Transverse colon (tissue), 4 donors: Measurements from ENCODE around the gene SLC9A1.

Experiments used
- POLR2A ChIP-seq: fragments of 450-650 bp; IDR thresholded peaks from one replicate; pipeline ENCODE4 v1.6.1; 2016; ENCODE audit warnings: antibody characterized with exemption, mild to moderate bottlenecking, moderate library complexity
- POLR2AphosphoS5 ChIP-seq, 3 donors: sonication (generic); formaldehyde crosslinking; IDR thresholded peaks; one replicate each; pipeline ENCODE4 v1.6.1; 2016; ENCODE audit warnings: antibody characterized with exemption in 3 of 3
- TF ChIP-seq, protein P1 (sequence below), 5 experiments: fragments of 200-600 bp in 3 of 5; fragments of 450-650 bp in 2 of 5; sonication (generic) in 3 of 5; IDR thresholded peaks; 1 replicate in 2 of 5; 2 replicates in 3 of 5; pipeline ENCODE4 v1.5.1; 2016 to 2017; ENCODE audit warnings: antibody characterized with exemption in 5 of 5, inconsistent platforms in 3 of 5, mild to moderate bottlenecking in 2 of 5, moderate library complexity in 1 of 5

DNA sequence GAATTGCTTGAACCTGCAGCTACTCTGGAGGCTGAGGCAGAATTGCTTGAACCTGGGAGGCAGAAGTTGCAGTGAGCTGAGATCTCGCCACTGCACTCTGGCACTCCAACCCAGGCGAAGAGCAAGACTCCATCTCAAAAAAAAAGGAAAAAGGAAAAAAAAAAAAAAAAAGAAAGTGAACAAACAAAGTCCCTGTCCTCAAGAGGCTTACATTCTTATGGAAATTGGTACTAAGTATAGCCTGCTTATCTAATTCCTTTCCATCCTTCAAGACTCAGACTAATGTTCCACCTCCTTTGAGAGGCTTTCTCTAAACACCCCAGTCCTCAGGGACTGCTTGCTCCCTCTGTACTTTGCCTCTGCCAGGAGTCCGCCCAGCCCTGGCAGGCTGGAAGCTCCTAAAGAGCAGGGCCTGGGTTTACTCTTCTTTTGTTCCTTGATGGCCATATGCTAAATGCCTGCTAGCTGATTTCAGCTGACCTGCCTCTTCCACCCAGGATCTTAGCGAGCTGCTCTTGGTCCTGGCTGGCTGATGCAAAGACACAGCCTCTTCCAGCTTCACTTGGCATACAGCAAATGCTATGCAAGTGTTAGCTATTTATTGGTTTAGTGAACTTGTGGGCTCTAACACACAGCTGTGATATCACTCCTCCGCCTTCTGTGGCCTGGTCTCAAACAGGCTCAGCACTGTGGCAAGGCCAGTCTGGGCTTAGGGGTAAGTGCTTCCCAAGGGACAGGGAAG lies 9.8 kb downstream of the SLC9A1 start:
- TF ChIP-seq, protein P1, sequence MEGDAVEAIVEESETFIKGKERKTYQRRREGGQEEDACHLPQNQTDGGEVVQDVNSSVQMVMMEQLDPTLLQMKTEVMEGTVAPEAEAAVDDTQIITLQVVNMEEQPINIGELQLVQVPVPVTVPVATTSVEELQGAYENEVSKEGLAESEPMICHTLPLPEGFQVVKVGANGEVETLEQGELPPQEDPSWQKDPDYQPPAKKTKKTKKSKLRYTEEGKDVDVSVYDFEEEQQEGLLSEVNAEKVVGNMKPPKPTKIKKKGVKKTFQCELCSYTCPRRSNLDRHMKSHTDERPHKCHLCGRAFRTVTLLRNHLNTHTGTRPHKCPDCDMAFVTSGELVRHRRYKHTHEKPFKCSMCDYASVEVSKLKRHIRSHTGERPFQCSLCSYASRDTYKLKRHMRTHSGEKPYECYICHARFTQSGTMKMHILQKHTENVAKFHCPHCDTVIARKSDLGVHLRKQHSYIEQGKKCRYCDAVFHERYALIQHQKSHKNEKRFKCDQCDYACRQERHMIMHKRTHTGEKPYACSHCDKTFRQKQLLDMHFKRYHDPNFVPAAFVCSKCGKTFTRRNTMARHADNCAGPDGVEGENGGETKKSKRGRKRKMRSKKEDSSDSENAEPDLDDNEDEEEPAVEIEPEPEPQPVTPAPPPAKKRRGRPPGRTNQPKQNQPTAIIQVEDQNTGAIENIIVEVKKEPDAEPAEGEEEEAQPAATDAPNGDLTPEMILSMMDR (IDR thresholded peaks at IDR 0.05), result no peak
- TF ChIP-seq POLR2A (no peak), POLR2AphosphoS5 (IDR thresholded peaks at IDR 0.05) (peak in 1 of 3 donors; percentile 10)
